DND-41 (cell line): Measurements from ENCODE around the gene ABLIM2.

Experiments used
- ATAC-seq: fragments of 200-7000 bp; cut with Tn5 transposase; 3 replicates; pipeline ENCODE4 v1.9.1; 2021; ENCODE audit warnings: low read depth; ENCODE audit not compliant: insufficient read depth
- DNase-seq: peaks from one replicate; pipeline ENCODE4 v3.0.0-alpha.2; 2020
- H2AFZ ChIP-seq: 2 replicates; pipeline ENCODE4 v1.6.0; 2012; ENCODE audit warnings: low read depth, low read length
- H3K27ac ChIP-seq: 2 replicates; pipeline ENCODE4 v1.5.1; 2012; ENCODE audit warnings: low read length, inconsistent platforms
- H3K27me3 ChIP-seq: fragments of 200-600 bp; sonication (generic); 2 replicates; pipeline ENCODE4 v1.6.0; 2012; ENCODE audit warnings: low read length, mild to moderate bottlenecking, inconsistent platforms; ENCODE audit not compliant: insufficient read depth, poor library complexity
- H3K36me3 ChIP-seq: 2 replicates; pipeline ENCODE4 v1.5.1; 2012; ENCODE audit warnings: low read length, inconsistent platforms; ENCODE audit not compliant: insufficient read depth
- H3K4me1 ChIP-seq: 2 replicates; pipeline ENCODE4 v1.5.1; 2012; ENCODE audit warnings: mild to moderate bottlenecking, low read length; ENCODE audit not compliant: insufficient read depth
- H3K4me2 ChIP-seq: 2 replicates; pipeline ENCODE4 v1.6.0; 2012; ENCODE audit warnings: mild to moderate bottlenecking, moderate library complexity, low read length, inconsistent platforms; ENCODE audit not compliant: insufficient read depth
- H3K4me3 ChIP-seq, 2 experiments: fragments of 200-600 bp in 1 of 2; shearing (Covaris generic) in 1 of 2; 2 replicates each; pipeline ENCODE4 v1.5.1; 2012 to 2016; ENCODE audit warnings: inconsistent platforms in 2 of 2, low read length in 2 of 2, mild to moderate bottlenecking in 2 of 2, low read depth in 1 of 2, moderate library complexity in 1 of 2
- H3K79me2 ChIP-seq: 2 replicates; pipeline ENCODE4 v1.6.0; 2012; ENCODE audit warnings: low read length, inconsistent platforms; ENCODE audit not compliant: insufficient read depth
- H3K9ac ChIP-seq: 2 replicates; pipeline ENCODE4 v1.6.0; 2012; ENCODE audit warnings: low read depth, mild to moderate bottlenecking, inconsistent platforms, low read length, moderate library complexity
- H3K9me3 ChIP-seq: 2 replicates; pipeline ENCODE4 v1.5.1; 2012; ENCODE audit warnings: low read length, moderate library complexity, mild to moderate bottlenecking, inconsistent platforms; ENCODE audit not compliant: insufficient read depth, severe bottlenecking
- H4K20me1 ChIP-seq: 2 replicates; pipeline ENCODE4 v1.6.0; 2012; ENCODE audit warnings: low read length; ENCODE audit not compliant: insufficient read depth
- CTCF ChIP-seq: IDR thresholded peaks from 2 replicates; pipeline ENCODE4 v1.5.1; 2012; ENCODE audit warnings: borderline replicate concordance, low read length, moderate library complexity, mild to moderate bottlenecking; ENCODE audit not compliant: poor library complexity, severe bottlenecking; ENCODE audit errors: extremely low read depth
- EZH2 ChIP-seq: IDR thresholded peaks from 3 replicates; pipeline ENCODE4 v1.6.1; 2012; ENCODE audit warnings: borderline replicate concordance, low read depth, mild to moderate bottlenecking, moderate library complexity, low read length, inconsistent platforms; ENCODE audit not compliant: severe bottlenecking

Gene ABLIM2

GRCh38 chr4:8203052-8203401 lies 44.4 kb upstream of the ABLIM2 start:
- no peaks in the 10 kb centered on the region for H3K36me3 ChIP-seq
- H4K20me1 ChIP-seq: no peaks in the 10 kb centered on the region; the same call in 1 of the 2 replicates
- no peak overlapping the region for H2AFZ ChIP-seq
- peaks cover 96% of the 10 kb centered on the region for H3K4me1 ChIP-seq
- no peak for TF ChIP-seq CTCF
- TF ChIP-seq EZH2: no peak
- H3K9me3 ChIP-seq: no peaks in the 10 kb centered on the region
- H3K27me3 ChIP-seq: no peaks in the 10 kb centered on the region
- H3K4me2 ChIP-seq: peak overlapping the region; percentile 61
- H3K79me2 ChIP-seq: peaks cover 19% of the 10 kb centered on the region
- no peak for ATAC-seq
- peak; percentile 23 for DNase-seq
- peak overlapping the region in 1 of 2 experiments; percentile 23; a peak in 1 of 4 replicates for H3K4me3 ChIP-seq
- H3K27ac ChIP-seq: peak overlapping the region; percentile 87
- peak overlapping the region; percentile 51 for H3K9ac ChIP-seq

- H3K27me3 ChIP-seq: no peaks in the 10 kb centered on the region
- H3K36me3 ChIP-seq: no peaks in the 10 kb centered on the region
- H3K4me2 ChIP-seq: peak overlapping the region; percentile 61
- peak overlapping the region; percentile 51 for H3K9ac ChIP-seq
- peaks cover 19% of the 10 kb centered on the region for H3K79me2 ChIP-seq
- no peak for TF ChIP-seq CTCF
- TF ChIP-seq EZH2: no peak
- H2AFZ ChIP-seq: no peak overlapping the region
- DNase-seq (peak; percentile 55), ATAC-seq (no peak)
- no peaks in the 10 kb centered on the region; the same call in 1 of the 2 replicates for H4K20me1 ChIP-seq
- H3K27ac ChIP-seq: peak overlapping the region; percentile 87
- no peaks in the 10 kb centered on the region for H3K9me3 ChIP-seq
- peak overlapping the region in 1 of 2 experiments; percentile 54; a peak in 2 of 4 replicates for H3K4me3 ChIP-seq
- H3K4me1 ChIP-seq: peaks cover 93% of the 10 kb centered on the region
These were observed 43.8 kb upstream of the ABLIM2 start for GRCh38 chr4:8202108-8203051.

- peaks cover 19% of the 10 kb centered on the region for H3K79me2 ChIP-seq
- H3K27me3 ChIP-seq: no peaks in the 10 kb centered on the region
- peak overlapping the region in 1 of 2 experiments; percentile 54; a peak in 2 of 4 replicates for H3K4me3 ChIP-seq
- DNase-seq (peak; percentile 89), ATAC-seq (peak; percentile 76)
- H3K9me3 ChIP-seq: no peaks in the 10 kb centered on the region
- H3K4me2 ChIP-seq: peak overlapping the region; percentile 61
- no peaks in the 10 kb centered on the region for H3K36me3 ChIP-seq
- H2AFZ ChIP-seq: no peak overlapping the region
- TF ChIP-seq EZH2 (no peak), CTCF (no peak)
- H4K20me1 ChIP-seq: no peaks in the 10 kb centered on the region; the same call in 1 of the 2 replicates
- H3K27ac ChIP-seq: peak overlapping the region; percentile 87
- H3K4me1 ChIP-seq: peaks cover 83% of the 10 kb centered on the region
- H3K9ac ChIP-seq: peak overlapping the region; percentile 51
These were observed 42.7 kb upstream of the ABLIM2 start for GRCh38 chr4:8201321-8201781.
